OCI-LY7 (cell line): ENCODE data around the gene FAM114A1. TPM values are rescaled to one million over a fixed set of nuclear protein-coding genes. Genes with fewer than 3 reads are reported as not detected.

Experiments used
- BruUV-seq: library from RNA; stranded (reverse); fragments of 400-500 nt; replicated peaks from 2 replicates; lab custom pipeline; 2021; lab: Mats Ljungman, UMichigan
- CTCF ChIA-PET: fragments of 300-600 bp; sonication (Branson Sonifier 250); formaldehyde crosslinking; loops from one replicate; lab custom pipeline; 2022; ENCODE audit warnings: antibody characterized with exemption; ENCODE audit not compliant: unreplicated experiment; lab: Charles Lee
- POLR2A ChIA-PET: fragments of 300-600 bp; sonication (Branson Sonifier 250); formaldehyde crosslinking; loops from one replicate; lab custom pipeline; 2022; ENCODE audit warnings: antibody characterized with exemption; lab: Charles Lee
- DNase-seq: peaks from one replicate; pipeline ENCODE4 v3.0.0-alpha.2; 2015; ENCODE audit warnings: low spot score
- H2AFZ ChIP-seq: fragments of 200-600 bp; sonication (generic), shearing (Covaris generic); 2 replicates; pipeline ENCODE4 v1.6.1; 2014; ENCODE audit warnings: mild to moderate bottlenecking, antibody characterized with exemption, low read length, moderate library complexity
- H3K27ac ChIP-seq: fragments of 200-600 bp; sonication (generic); 2 replicates; pipeline ENCODE4 v1.5.1; 2014; ENCODE audit warnings: mixed run types, low read depth, mild to moderate bottlenecking, moderate library complexity, low read length, inconsistent platforms; ENCODE audit not compliant: poor library complexity, severe bottlenecking
- H3K36me3 ChIP-seq: fragments of 200-600 bp; sonication (generic); 2 replicates; pipeline ENCODE4 v1.6.1; 2014; ENCODE audit warnings: mild to moderate bottlenecking, antibody characterized with exemption, low read length, moderate library complexity, mixed read lengths; ENCODE audit not compliant: insufficient read depth
- H3K4me1 ChIP-seq: fragments of 200-600 bp; sonication (generic); 2 replicates; pipeline ENCODE4 v1.5.1; 2014; ENCODE audit warnings: mild to moderate bottlenecking, low read length; ENCODE audit not compliant: insufficient read depth, poor library complexity, severe bottlenecking
- H3K4me2 ChIP-seq: fragments of 200-600 bp; sonication (generic); 2 replicates; pipeline ENCODE4 v1.6.1; 2014; ENCODE audit warnings: mild to moderate bottlenecking, low read length
- H3K4me3 ChIP-seq: fragments of 200-600 bp; sonication (generic); 2 replicates; pipeline ENCODE4 v1.5.1; 2014; ENCODE audit warnings: mild to moderate bottlenecking, low read depth, low read length; ENCODE audit not compliant: poor library complexity, severe bottlenecking
- H3K79me2 ChIP-seq: fragments of 200-600 bp; sonication (generic); 2 replicates; pipeline ENCODE4 v1.6.1; 2016; ENCODE audit warnings: low read depth, mild to moderate bottlenecking, low read length, moderate library complexity, mixed read lengths; ENCODE audit not compliant: insufficient read depth
- H3K9me2 ChIP-seq: fragments of 200-600 bp; sonication (generic); 2 replicates; pipeline ENCODE4 v1.6.1; 2016; ENCODE audit warnings: mild to moderate bottlenecking, low read length, mixed read lengths; ENCODE audit not compliant: insufficient read depth
- H3K9me3 ChIP-seq: fragments of 200-600 bp; sonication (generic); 2 replicates; pipeline ENCODE4 v1.6.1; 2014; ENCODE audit warnings: mild to moderate bottlenecking, mixed run types, low read length, mixed read lengths
- H4K20me1 ChIP-seq: fragments of 200-600 bp; sonication (generic); 2 replicates; pipeline ENCODE4 v1.6.1; 2014; ENCODE audit warnings: mild to moderate bottlenecking, antibody characterized with exemption, low read length, moderate library complexity, mixed read lengths; ENCODE audit not compliant: insufficient read depth
- EZH2phosphoT487 ChIP-seq: fragments of 200-600 bp; sonication (generic); IDR thresholded peaks from 2 replicates; pipeline ENCODE4 v1.6.1; 2018; ENCODE audit warnings: low read depth, borderline replicate concordance, mild to moderate bottlenecking, mixed run types, antibody characterized with exemption, low read length, moderate library complexity, mixed read lengths
- intact Hi-C: fragments of 100-400 bp; cut with micrococcal nuclease; formaldehyde crosslinking; loops from one replicate; pipeline ENCODE4 v1.10.0; 2022; ENCODE audit not compliant: unreplicated experiment
- total RNA-seq, 2 experiments: library from RNA; depleted of rRNA in 1 of 2; stranded (reverse); fragments of >200 nt in 1 of 2; shearing (Covaris generic) in 1 of 2; gene quantifications; 2 replicates each; pipeline ENCODE4 v1.2.3, GENCODE V29; 2014 to 2022
- TF ChIP-seq, protein P1 (sequence below): fragments of 200-600 bp; sonication (generic); conservative IDR thresholded peaks from 2 replicates; pipeline ENCODE4 v1.5.1; 2014; ENCODE audit warnings: mild to moderate bottlenecking, antibody characterized with exemption, low read length, moderate library complexity, mixed read lengths

The FAM114A1 gene
- total RNA-seq, 2 experiments from 2014 or later: not detected

- Histone ChIP-seq H3K4me3 (no peak overlapping the region), H3K9me2 (no peaks in the 10 kb centered on the region), H3K79me2 (0 out of 2 replicates have a peak, but pooled peaks cover 5% of the 10 kb centered on the region), H3K4me1 (no peaks in the 10 kb centered on the region), H3K4me2 (no peak overlapping the region), H2AFZ (no peak overlapping the region), H4K20me1 (no peaks in the 10 kb centered on the region), H3K36me3 (no peaks in the 10 kb centered on the region; the same call in 1 of the 2 replicates), H3K27ac (no peak overlapping the region), H3K9me3 (peaks cover 17% of the 10 kb centered on the region; the same call in 1 of the 2 replicates)
- ChIA-PET POLR2A (interaction anchor here (0.6 to 2.3 kb wide), 5 partner anchors 10 to 1621 kb away, joined by 3 to 11 read pairs (median 4); no protein-coding TSS in a partner anchor), CTCF (no interaction called here)
- no peak for DNase-seq
- BruUV-seq: no TSS peak
- intact Hi-C loops: no loop called here
- TF ChIP-seq, protein P1, sequence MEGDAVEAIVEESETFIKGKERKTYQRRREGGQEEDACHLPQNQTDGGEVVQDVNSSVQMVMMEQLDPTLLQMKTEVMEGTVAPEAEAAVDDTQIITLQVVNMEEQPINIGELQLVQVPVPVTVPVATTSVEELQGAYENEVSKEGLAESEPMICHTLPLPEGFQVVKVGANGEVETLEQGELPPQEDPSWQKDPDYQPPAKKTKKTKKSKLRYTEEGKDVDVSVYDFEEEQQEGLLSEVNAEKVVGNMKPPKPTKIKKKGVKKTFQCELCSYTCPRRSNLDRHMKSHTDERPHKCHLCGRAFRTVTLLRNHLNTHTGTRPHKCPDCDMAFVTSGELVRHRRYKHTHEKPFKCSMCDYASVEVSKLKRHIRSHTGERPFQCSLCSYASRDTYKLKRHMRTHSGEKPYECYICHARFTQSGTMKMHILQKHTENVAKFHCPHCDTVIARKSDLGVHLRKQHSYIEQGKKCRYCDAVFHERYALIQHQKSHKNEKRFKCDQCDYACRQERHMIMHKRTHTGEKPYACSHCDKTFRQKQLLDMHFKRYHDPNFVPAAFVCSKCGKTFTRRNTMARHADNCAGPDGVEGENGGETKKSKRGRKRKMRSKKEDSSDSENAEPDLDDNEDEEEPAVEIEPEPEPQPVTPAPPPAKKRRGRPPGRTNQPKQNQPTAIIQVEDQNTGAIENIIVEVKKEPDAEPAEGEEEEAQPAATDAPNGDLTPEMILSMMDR: no peak
- TF ChIP-seq EZH2phosphoT487: no peak
These were observed 36.0 kb upstream of the FAM114A1 start for GRCh38 chr4:38831653-38832052.

DNA sequence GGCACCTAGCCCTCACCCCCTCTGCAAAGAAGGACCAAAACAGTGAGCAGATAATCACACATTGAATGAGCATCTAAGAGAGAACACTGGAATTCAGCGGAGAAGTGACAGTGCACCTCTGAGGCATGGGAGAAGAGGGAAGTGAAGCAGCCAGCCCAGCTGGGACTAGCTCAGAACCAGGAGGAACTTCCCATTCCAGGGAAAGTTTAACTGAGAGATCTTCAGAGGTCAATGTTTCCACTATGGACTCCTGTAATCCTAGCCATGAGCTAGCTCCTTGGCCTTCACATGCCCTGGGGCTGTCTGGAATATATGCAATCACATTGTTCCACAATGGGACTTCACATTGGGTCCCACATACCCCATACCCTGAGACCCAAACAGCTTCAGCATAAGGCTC is 35.4 kb upstream of the FAM114A1 start:
- Histone ChIP-seq H4K20me1 (no peaks in the 10 kb centered on the region), H3K9me3 (peaks cover 20% of the 10 kb centered on the region; the same call in 1 of the 2 replicates), H3K36me3 (no peaks in the 10 kb centered on the region), H3K4me1 (no peaks in the 10 kb centered on the region), H3K4me2 (no peak overlapping the region), H2AFZ (no peak overlapping the region), H3K4me3 (no peak overlapping the region), H3K9me2 (no peaks in the 10 kb centered on the region), H3K27ac (no peak overlapping the region), H3K79me2 (0 out of 2 replicates have a peak, but pooled peaks cover 5% of the 10 kb centered on the region)
- intact Hi-C loops: no loop called here
- TF ChIP-seq, protein P1: no peak
- TF ChIP-seq EZH2phosphoT487: no peak
- CTCF ChIA-PET: no interaction called here
- no TSS peak for BruUV-seq
- no peak for DNase-seq
- POLR2A ChIA-PET: interaction anchor here (0.6 to 2.3 kb wide), 2 partner anchors 10 to 1620 kb away, joined by 3 to 11 read pairs; no protein-coding TSS in a partner anchor
